Heart right ventricle (tissue), 16 donors: ENCODE data around the gene MCOLN2. TPM values are rescaled to one million over a fixed set of nuclear protein-coding genes. Genes with fewer than 3 reads are reported as not detected.

Source experiments
- ATAC-seq, 8 donors: fragments of 200-7000 bp; cut with Tn5 transposase; one replicate each; pipeline ENCODE4 v1.9.1; 2020; ENCODE audit warnings: mild to moderate bottlenecking in 8 of 8, moderate library complexity in 8 of 8, moderate number of reproducible peaks in 1 of 8
- DNase-seq, 2 donors: peaks; one replicate each; pipeline ENCODE4 v3.0.0-alpha.2; 2020
- H3K27ac ChIP-seq, 10 donors: fragments of 200-600 bp; sonication (generic) in 2 of 10; one replicate each; pipeline versions ENCODE4 v1.5.0 to v1.8.0; 2020 to 2022; ENCODE audit warnings: mild to moderate bottlenecking in 3 of 10
- H3K27me3 ChIP-seq, 7 donors: fragments of 200-600 bp; one replicate each; pipeline ENCODE4 v1.8.0; 2021 to 2022; ENCODE audit warnings: mild to moderate bottlenecking in 2 of 7
- H3K36me3 ChIP-seq, 9 donors: fragments of 200-600 bp; sonication (generic) in 1 of 9; one replicate each; pipeline versions ENCODE4 v1.5.0 to v1.8.0; 2020 to 2022; ENCODE audit warnings: mild to moderate bottlenecking in 2 of 9
- H3K4me1 ChIP-seq, 9 donors: fragments of 200-600 bp; sonication (generic) in 1 of 9; one replicate each; pipeline versions ENCODE4 v1.5.0 to v1.8.0; 2020 to 2022; ENCODE audit warnings: mild to moderate bottlenecking in 4 of 9
- H3K4me3 ChIP-seq, 10 donors: fragments of 200-600 bp; sonication (generic) in 2 of 10; one replicate each; pipeline versions ENCODE4 v1.5.0 to v1.8.0; 2020 to 2022; ENCODE audit warnings: mild to moderate bottlenecking in 7 of 10, moderate library complexity in 2 of 10
- H3K9me3 ChIP-seq, 11 donors: fragments of 200-600 bp in 10 of 11; sonication (generic) in 2 of 11; one replicate each; pipeline versions ENCODE4 v1.5.0 to v1.8.0; 2013 to 2022; ENCODE audit warnings: mild to moderate bottlenecking in 2 of 11, control low read depth in 1 of 11, moderate library complexity in 1 of 11
- CTCF ChIP-seq, 9 donors: fragments of 200-600 bp; sonication (generic) in 2 of 9; IDR thresholded peaks; one replicate each; pipeline versions ENCODE4 v1.5.0 to v1.8.0; 2021 to 2022; ENCODE audit warnings: antibody characterized with exemption in 9 of 9, mild to moderate bottlenecking in 5 of 9, moderate library complexity in 1 of 9
- WGBS, 2 donors: extraction: QIAGEN DNeasy Blood & Tissue Kit; methylation state at CpG; one replicate each; pipeline ENCODE4 v1.1.7; 2013; ENCODE audit warnings: inconsistent platforms in 1 of 2; 5-methylcytosine and 5-hydroxymethylcytosine counted together
- intact Hi-C, 10 donors: fragments of 100-400 bp; cut with DNase I; formaldehyde crosslinking; loops; one replicate each; pipeline versions ENCODE4 v1.11.1 to v1.14.2; 2022
- polyA plus RNA-seq, 2 donors: library from polyadenylated mRNA; stranded (reverse); fragments of 200-250 nt; gene quantifications; one replicate each; pipeline ENCODE4 v1.2.3, GENCODE V29; 2013
- total RNA-seq, 10 donors: library from RNA; stranded (reverse); fragmentation: NEBNext Ultra II Directional in 3 of 10; extraction: Animal tissue kit (Norgen Biotek cat#: 25700) in 3 of 10; gene quantifications; one replicate each; pipeline versions ENCODE4 v1.2.1 to v1.2.4, GENCODE V29; 2021 to 2023
- donor health status: Arrhythmogenic right ventricular cardiomyopathy.
- donor health status: ischemic (EF 13 %, LVEDD 7.1; RV severe dilation, severe dysfunction).
- donor health status: healthy with polysubstance abuse.
- donor health status: DM: no; HTN: yes; CAD: no.
- donor health status: DM: no; HTN: no; CAD: no.
- donor health status: ischemic (EF 25% LVEDD 6.9; RV normal size, moderate dysfunction).
- donor health status: ischemic (EF 25% LVEDD 5.7; RV mildly dilated, moderate dysfunction).
- donor health status: healthy.
- donor health status: DM: yes; HTN: yes; CAD: no.
- donor health status: Ischemic cardiomyopathy.
- donor health status: ischemic (EF 35%, LVEDD 5.7; RV mildly dilated, moderate dysfunction).
- donor health status: nonischemic (EF 11% LVEDD 7.7; RV severe dilation, severe dysfunction).
- donor health status: DM: yes; HTN: yes; CAD: no.
- donor health status: PGD.
- donor health status: ischemic (EF 29% LVEDD 5.4; RV normal size, mild dysfunction).
- donor health status: nonischemic (EF 23%, LVEDD 6.1; RV moderate dilation, normal function).

MCOLN2 gene
- total and polyA plus RNA-seq, 12 donors = 0.01 to 2.0 (median 0.15) TPM; not detected in 6

- intact Hi-C loops = no loop called here
- Histone ChIP-seq H3K27ac (no peak overlapping the region), H3K27me3 (peaks cover 0 to 4% (median 0%) of the 10 kb centered on the region in 7 donors), H3K4me3 (no peak overlapping the region), H3K36me3 (no peaks in the 10 kb centered on the region), H3K4me1 (peaks cover 0 to 5% (median 0%) of the 10 kb centered on the region in 9 donors), H3K9me3 (no peaks in the 10 kb centered on the region)
- TF ChIP-seq CTCF (IDR thresholded peaks at IDR 0.05) = no peak
- WGBS, 2 donors = 82 to 91% methylated on average over 1 of the region's 1 CpG
- DNase-seq (no peak), ATAC-seq (no peak)
These were observed 28.8 kb downstream of the MCOLN2 start for GRCh38 chr1:84968101-84968500.

- no peak for TF ChIP-seq CTCF (IDR thresholded peaks at IDR 0.05)
These were observed 29.2 kb downstream of the MCOLN2 start for GRCh38 chr1:84967666-84968065.

GRCh38 chr1:84963021-84963420 is 33.9 kb downstream of the MCOLN2 start:
- no peak for ATAC-seq

More at GRCh38 chr1:84967666-84968065, 29.2 kb downstream of the MCOLN2 start:
- 56 to 80% methylated on average over 1 of the region's 1 CpG for WGBS, 2 donors
- Histone ChIP-seq H3K27ac (no peak overlapping the region), H3K27me3 (peaks cover 0 to 4% (median 0%) of the 10 kb centered on the region in 7 donors), H3K9me3 (no peaks in the 10 kb centered on the region), H3K4me3 (no peak overlapping the region), H3K36me3 (no peaks in the 10 kb centered on the region), H3K4me1 (peaks cover 0 to 5% (median 0%) of the 10 kb centered on the region in 9 donors)
- intact Hi-C loops = no loop called here
- DNase-seq (no peak), ATAC-seq (no peak)

GRCh38 chr1:84961316-84961715 is 35.6 kb downstream of the MCOLN2 start:
- Histone ChIP-seq H3K36me3 (no peaks in the 10 kb centered on the region), H3K4me1 (peaks cover 0 to 3% (median 0%) of the 10 kb centered on the region in 9 donors), H3K27me3 (peaks cover 0 to 4% (median 0%) of the 10 kb centered on the region in 7 donors), H3K9me3 (no peaks in the 10 kb centered on the region), H3K27ac (no peak overlapping the region), H3K4me3 (no peak overlapping the region)
- TF ChIP-seq CTCF (IDR thresholded peaks at IDR 0.05) = no peak
- intact Hi-C loops = no loop called here
- no peak for ATAC-seq
- 36 to 50% methylated on average over 1 of the region's 1 CpG for WGBS, 2 donors
- DNase-seq = no peak

More at GRCh38 chr1:84963021-84963420, 33.9 kb downstream of the MCOLN2 start:
- H3K36me3 ChIP-seq = no peaks in the 10 kb centered on the region
- no peak overlapping the region for H3K4me3 ChIP-seq
- intact Hi-C loops = no loop called here
- H3K9me3 ChIP-seq = no peaks in the 10 kb centered on the region
- H3K27me3 ChIP-seq = peaks cover 0 to 4% (median 0%) of the 10 kb centered on the region in 7 donors
- no peak for DNase-seq
- no peak for TF ChIP-seq CTCF (IDR thresholded peaks at IDR 0.05)
- no peak overlapping the region for H3K27ac ChIP-seq
- H3K4me1 ChIP-seq = peaks cover 0 to 3% (median 0%) of the 10 kb centered on the region in 9 donors
